Colonic mucosa (tissue), 4 donors: Measurements from ENCODE around the gene IL12RB1. TPM values are rescaled to one million over a fixed set of nuclear protein-coding genes. Genes with fewer than 3 reads are reported as not detected.

Experiments
- DNase-seq: peaks from one replicate; pipeline ENCODE4 v3.0.0-alpha.2; 2020
- H3K27ac ChIP-seq: fragments of 200-600 bp; one replicate; pipeline ENCODE4 v1.8.0; 2021
- H3K27me3 ChIP-seq: fragments of 200-600 bp; one replicate; pipeline ENCODE4 v1.8.0; 2021
- H3K36me3 ChIP-seq: fragments of 200-600 bp; one replicate; pipeline ENCODE4 v1.8.0; 2021
- H3K4me1 ChIP-seq: fragments of 200-600 bp; one replicate; pipeline ENCODE4 v1.8.0; 2021; ENCODE audit warnings: mild to moderate bottlenecking
- H3K4me3 ChIP-seq: fragments of 200-600 bp; one replicate; pipeline ENCODE4 v1.8.0; 2021
- H3K9ac ChIP-seq, 2 donors: one replicate each; pipeline ENCODE4 v1.7.0; 2013; ENCODE audit warnings: control low read depth in 2 of 2, low read depth in 2 of 2, low read length in 2 of 2
- H3K9me3 ChIP-seq: fragments of 200-600 bp; one replicate; pipeline ENCODE4 v1.8.0; 2021
- CTCF ChIP-seq: fragments of 200-600 bp; IDR thresholded peaks from one replicate; pipeline ENCODE4 v1.8.0; 2022; ENCODE audit warnings: antibody characterized with exemption, mild to moderate bottlenecking
- intact Hi-C: fragments of 100-400 bp; cut with DNase I; formaldehyde crosslinking; loops from one replicate; pipeline ENCODE4 v1.14.1; 2022
- total RNA-seq, 2 donors: library from RNA; stranded (reverse); fragmentation: NEBNext Ultra II Directional in 1 of 2; extraction: Animal tissue kit (Norgen Biotek cat#: 25700) in 1 of 2; gene quantifications; one replicate each; pipeline ENCODE4 v1.2.1, GENCODE V29; 2021
- donor health status: healthy.
- donor health status: DM: no; HTN: no; CAD: no.
- donor health status: DM: no; HTN: no; CAD: no.

Gene IL12RB1
- total RNA-seq, 2 donors from 2014 or later, result 0.53 to 1.1 TPM

- intact Hi-C loops, result no loop called here
- Histone ChIP-seq H3K27me3 (no peaks in the 10 kb centered on the region), H3K36me3 (no peaks in the 10 kb centered on the region), H3K4me3 (no peak overlapping the region), H3K27ac (no peak overlapping the region), H3K9me3 (no peaks in the 10 kb centered on the region), H3K9ac (no peak overlapping the region), H3K4me1 (no peaks in the 10 kb centered on the region)
- no peak for DNase-seq
- no peak for TF ChIP-seq CTCF
Observed at GRCh38 chr19:18085702-18086457, 854 bp downstream of the IL12RB1 start.

GRCh38 chr19:18083929-18084684, 2.6 kb downstream of the IL12RB1 start:
- DNase-seq, result no peak
- H3K9me3 ChIP-seq, result no peaks in the 10 kb centered on the region
- intact Hi-C loops, result no loop called here

GRCh38 chr19:18074192-18074591, 12.5 kb downstream of the IL12RB1 start:
- intact Hi-C loops, result no loop called here
- Histone ChIP-seq H3K27ac (no peak overlapping the region), H3K4me1 (no peaks in the 10 kb centered on the region), H3K4me3 (no peak overlapping the region), H3K36me3 (no peaks in the 10 kb centered on the region), H3K27me3 (no peaks in the 10 kb centered on the region), H3K9ac (no peak overlapping the region), H3K9me3 (no peaks in the 10 kb centered on the region)
- DNase-seq, result no peak
- TF ChIP-seq CTCF, result no peak

More at GRCh38 chr19:18083929-18084684, 2.6 kb downstream of the IL12RB1 start:
- Histone ChIP-seq H3K27ac (no peak overlapping the region), H3K36me3 (no peaks in the 10 kb centered on the region), H3K4me1 (no peaks in the 10 kb centered on the region), H3K9ac (no peak overlapping the region), H3K27me3 (no peaks in the 10 kb centered on the region), H3K4me3 (no peak overlapping the region)
- TF ChIP-seq CTCF, result no peak

- H3K9ac ChIP-seq, result no peak overlapping the region
- no peak for TF ChIP-seq CTCF
- H3K36me3 ChIP-seq, result no peaks in the 10 kb centered on the region
- intact Hi-C loops, result no loop called here
- no peaks in the 10 kb centered on the region for H3K9me3 ChIP-seq
- H3K27ac ChIP-seq, result no peak overlapping the region
- H3K4me1 ChIP-seq, result no peaks in the 10 kb centered on the region
- no peak for DNase-seq
- no peak overlapping the region for H3K4me3 ChIP-seq
- H3K27me3 ChIP-seq, result no peaks in the 10 kb centered on the region
Observed at GRCh38 chr19:18073197-18073596, 13.5 kb downstream of the IL12RB1 start.

GRCh38 chr19:18072335-18072734, 14.4 kb downstream of the IL12RB1 start:
- Histone ChIP-seq H3K9me3 (no peaks in the 10 kb centered on the region), H3K27me3 (no peaks in the 10 kb centered on the region), H3K27ac (no peak overlapping the region), H3K36me3 (no peaks in the 10 kb centered on the region), H3K4me1 (no peaks in the 10 kb centered on the region), H3K4me3 (no peak overlapping the region), H3K9ac (no peak overlapping the region)
- TF ChIP-seq CTCF, result no peak
- no peak for DNase-seq
- intact Hi-C loops, result no loop called here
